ENCODE data around the gene SLC16A8.

DNA sequence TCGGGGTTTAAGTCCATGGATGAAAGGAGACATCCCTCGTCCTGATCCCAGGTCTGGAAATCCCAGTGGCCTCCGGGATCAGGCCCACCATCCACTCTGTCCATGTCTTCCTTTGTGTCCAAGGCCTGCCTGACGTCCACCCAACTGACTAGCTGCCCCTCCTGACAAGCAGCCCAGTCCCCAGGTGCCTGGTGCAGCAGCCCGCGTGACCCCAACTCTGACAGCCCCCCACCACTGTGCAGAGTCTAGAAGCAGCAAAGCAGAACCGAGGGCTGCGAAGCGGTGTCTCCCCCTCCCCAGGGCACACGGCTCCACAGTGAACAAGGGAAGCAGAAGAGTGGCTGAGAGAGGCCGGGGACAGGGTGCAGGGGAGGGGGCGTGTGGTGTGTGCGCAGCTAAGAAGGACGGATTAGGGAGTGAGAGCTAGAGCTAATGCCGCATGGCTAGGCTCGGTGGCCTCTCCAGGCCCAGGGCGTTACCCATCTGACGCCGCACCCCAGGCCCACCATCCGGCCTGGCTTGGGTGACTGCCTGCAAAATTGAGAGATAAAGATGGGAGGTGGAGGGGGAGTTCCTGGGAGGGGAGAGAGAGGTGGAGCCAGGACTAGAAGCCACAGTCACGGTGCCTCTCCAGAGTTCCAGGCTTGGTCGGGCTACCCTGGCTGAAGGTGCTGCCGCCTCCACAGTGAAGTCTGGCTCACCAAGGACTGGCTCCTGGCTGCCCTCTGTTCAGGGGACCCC is 43.1 kb upstream of the SLC16A8 start:
- TF ChIP-seq, protein P1, sequence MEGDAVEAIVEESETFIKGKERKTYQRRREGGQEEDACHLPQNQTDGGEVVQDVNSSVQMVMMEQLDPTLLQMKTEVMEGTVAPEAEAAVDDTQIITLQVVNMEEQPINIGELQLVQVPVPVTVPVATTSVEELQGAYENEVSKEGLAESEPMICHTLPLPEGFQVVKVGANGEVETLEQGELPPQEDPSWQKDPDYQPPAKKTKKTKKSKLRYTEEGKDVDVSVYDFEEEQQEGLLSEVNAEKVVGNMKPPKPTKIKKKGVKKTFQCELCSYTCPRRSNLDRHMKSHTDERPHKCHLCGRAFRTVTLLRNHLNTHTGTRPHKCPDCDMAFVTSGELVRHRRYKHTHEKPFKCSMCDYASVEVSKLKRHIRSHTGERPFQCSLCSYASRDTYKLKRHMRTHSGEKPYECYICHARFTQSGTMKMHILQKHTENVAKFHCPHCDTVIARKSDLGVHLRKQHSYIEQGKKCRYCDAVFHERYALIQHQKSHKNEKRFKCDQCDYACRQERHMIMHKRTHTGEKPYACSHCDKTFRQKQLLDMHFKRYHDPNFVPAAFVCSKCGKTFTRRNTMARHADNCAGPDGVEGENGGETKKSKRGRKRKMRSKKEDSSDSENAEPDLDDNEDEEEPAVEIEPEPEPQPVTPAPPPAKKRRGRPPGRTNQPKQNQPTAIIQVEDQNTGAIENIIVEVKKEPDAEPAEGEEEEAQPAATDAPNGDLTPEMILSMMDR (IDR thresholded peaks at IDR 0.05): no peak
- TF ChIP-seq POLR2A (IDR thresholded peaks at IDR 0.05) (no peak), EP300 (IDR thresholded peaks at IDR 0.05; ENCODE audit: low read depth) (no peak), POLR2AphosphoS5 (IDR thresholded peaks at IDR 0.05) (no peak)
